Activated effector memory CD4-positive, alpha-beta T cell treated with Interleukin-2 at 50 U/mL for 16 hours (primary cell): ENCODE data around the gene SPINK9.

Experiments used
- DNase-seq: peaks from one replicate; pipeline ENCODE4 v3.0.0-alpha.2; 2020

SPINK9 gene, protein sequence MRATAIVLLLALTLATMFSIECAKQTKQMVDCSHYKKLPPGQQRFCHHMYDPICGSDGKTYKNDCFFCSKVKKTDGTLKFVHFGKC

DNA sequence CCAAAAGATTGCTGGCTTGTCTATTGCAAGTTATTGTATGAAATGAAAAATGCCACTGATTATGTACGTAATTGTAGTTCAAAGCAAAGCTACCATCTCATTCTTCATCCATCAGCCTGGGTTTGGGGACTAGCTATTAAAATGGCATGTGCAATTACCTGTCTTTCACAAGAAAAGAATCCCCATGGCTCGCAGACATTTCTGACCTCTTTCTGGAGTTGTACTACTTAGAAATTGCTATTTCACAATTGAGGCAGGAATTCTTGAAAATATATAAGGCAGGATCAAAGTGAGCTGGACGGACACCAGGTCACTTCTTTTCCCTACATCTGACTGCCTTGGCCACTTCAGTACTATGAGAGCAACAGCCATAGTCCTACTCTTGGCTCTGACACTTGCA, at the start of gene SPINK9:
Gene SPINK9 (plus strand): TSS at position 301 of the 400 bp plus-strand sequence. CDS start 55 bp downstream, at position 356.
- no peak for DNase-seq

DNA sequence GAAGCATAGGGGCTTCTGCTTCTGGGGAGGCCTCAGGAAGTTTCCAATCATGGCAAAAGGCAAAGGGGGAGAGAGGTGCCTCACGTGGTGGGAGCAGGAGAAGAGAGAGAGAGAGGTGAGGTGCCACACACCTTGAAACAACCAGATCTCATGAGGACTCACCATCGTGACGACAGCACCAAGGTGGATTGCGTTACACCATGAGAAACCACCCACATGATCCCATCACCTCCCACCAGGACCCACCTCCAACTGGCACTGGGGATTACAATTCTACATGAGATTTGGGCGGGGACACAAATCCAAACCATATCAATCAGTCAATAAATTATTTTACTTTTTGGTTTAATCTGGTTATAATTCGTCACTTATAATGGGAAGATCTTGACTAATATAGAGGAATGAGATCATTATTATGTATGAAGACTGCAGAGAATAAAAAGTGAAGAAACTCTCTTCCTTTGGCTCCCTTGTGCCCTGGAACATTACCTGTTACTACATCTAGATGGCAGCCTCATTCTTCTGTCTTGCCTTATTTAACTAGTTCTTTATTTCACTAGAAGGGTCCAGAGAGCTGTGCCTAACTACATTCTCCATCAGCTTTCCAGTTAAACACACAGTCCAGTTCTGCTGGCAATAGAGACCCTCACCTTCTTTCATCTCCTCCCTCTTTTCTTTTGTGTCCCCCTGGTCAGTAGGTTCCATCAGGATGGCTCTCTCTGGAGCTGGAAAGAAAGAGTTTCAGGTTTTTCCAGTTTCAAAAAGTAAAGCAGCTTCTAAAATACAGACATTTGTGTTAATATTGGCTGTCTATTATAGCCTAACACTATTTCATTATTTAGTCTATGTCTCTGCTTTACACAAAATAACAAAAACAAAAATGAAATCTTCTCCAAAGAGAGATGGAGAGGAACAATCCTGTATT, 44.8 kb upstream of the SPINK9 start:
- no peak for DNase-seq

DNA sequence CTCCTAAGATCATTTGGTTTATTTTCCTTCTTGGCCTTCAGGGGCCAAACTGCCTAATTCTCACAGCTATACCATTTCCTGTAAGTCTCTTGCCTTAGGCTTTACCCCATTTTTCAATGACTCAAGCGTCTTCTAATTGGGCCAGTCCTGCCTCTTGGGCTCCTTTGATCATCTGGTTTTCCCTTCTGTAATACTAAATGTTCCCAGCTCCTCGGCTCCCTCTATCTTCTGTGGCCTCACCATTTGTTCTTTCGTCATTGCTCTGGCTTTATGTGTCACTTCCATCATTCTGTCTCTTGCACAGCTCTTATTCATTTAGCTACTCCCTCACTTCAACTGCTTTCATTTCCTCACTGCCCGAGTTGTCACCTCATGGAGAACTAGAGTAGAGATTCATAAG, 37.6 kb upstream of the SPINK9 start:
- no peak for DNase-seq

DNA sequence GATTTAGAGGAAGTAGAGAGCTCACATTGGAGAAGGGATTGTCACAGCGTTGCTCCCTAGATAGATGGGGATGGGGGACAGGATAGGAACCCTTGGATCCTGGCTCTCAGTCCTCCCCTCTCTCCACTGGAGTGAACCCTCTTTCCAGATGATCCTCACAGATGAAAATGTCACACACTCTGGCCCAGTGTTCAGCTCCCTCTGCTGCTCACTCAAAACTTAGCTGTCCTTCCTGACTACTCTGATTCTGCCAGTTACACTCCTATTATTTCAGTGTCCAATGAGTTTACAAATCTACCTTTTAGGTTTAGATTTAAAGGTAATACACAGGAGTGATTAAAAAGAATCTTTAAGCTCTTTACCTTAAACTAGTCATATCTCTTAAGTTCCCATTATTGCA, 28.9 kb upstream of the SPINK9 start:
- no peak for DNase-seq

DNA sequence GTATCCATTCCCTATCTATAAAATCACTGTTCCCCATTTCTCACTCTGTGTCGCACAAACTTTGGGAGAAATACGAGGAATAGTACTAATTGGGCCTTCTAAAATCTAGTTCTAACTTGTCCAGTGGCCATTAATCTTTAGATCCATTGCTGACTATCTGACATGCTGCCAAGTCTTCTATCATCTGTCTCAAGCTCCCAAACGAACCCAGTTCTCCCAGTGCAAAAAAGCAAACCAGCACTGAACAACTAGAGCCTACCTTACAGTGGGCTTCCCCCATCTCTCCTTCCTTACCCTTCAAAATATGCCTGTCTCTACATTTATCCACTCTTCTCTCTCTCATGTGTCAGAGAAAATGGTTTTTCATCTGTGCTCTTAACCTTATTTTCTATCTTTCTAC, 26.3 kb upstream of the SPINK9 start:
- no peak for DNase-seq

DNA sequence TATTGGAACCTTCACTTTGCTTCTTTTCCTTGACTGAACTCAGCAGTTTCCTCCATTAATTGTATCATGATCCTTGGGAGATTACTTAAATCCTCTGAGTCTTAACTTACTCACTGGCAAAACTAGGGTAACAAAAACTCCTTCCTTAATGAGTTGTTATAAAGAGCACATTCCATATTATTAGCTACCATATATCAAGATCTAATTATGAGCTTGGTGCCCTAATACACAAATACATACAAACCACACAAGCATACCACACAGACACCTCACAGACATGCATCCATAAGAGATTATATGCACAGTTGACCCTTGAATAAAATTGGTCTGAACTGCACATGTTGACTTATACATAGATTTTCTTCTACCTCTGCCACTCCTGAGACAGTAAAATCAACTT, 25.6 kb upstream of the SPINK9 start:
- DNase-seq = no peak

DNA sequence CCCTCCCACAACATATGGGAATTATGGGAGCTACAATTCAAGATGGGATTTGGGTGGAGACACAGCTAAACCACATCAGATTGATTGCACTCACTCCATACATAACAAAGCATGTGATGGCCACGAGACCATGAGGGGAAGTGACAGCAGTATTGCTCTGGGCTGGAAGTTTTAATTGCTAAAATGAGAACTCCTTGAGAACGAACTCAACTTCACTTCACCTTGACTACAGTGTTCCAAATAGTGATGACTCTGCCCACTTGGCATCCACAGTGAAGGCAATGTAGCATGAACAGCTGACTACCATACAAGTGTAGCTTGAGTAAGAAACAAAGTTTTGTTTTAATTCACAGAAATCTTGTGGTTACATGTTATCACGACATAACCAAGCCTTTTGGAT, 23.9 kb upstream of the SPINK9 start:
- no peak for DNase-seq

DNA sequence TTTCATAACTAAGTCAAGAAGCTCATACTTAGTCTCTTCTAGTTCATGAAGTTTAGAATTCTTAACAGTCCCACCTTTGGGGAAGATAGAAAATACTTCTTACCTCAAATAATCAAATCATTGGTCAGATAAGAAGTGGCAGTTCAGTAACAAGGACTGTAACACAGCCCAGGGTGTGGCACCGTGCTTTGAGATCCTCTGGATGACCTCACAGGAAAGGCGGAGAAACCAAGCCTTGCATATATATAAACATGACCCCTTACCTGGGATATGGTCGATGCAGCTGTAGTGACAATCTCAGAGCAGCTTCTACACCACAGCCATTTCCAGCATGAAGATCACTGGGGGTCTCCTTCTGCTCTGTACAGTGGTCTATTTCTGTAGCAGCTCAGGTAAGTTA, 23.2 kb upstream of the SPINK9 start, which contains the start of gene SPINK7:
Gene SPINK7 (plus strand): TSS at position 271 of the 400 bp plus-strand sequence. CDS start 61 bp downstream, at position 332.
- no peak for DNase-seq

DNA sequence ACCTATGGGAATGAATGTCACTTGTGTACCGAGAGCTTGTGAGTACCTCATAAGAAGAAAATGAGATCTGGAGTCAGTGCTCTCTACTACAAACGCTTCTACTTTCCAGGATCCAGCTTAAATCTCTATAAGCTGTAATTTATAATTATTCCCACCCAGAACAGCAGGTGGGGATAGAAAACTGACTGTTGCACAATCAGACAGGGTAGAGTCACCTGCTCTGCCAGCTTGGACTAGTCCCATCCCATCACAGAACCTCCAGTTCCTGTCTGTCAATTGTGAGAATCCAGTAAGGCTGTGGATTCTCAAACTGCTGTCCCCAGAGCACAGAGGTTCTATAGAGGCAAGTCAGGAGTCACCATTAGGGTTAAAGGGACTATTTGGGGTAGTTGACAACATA, 21.2 kb upstream of the SPINK9 start:
- DNase-seq = no peak

DNA sequence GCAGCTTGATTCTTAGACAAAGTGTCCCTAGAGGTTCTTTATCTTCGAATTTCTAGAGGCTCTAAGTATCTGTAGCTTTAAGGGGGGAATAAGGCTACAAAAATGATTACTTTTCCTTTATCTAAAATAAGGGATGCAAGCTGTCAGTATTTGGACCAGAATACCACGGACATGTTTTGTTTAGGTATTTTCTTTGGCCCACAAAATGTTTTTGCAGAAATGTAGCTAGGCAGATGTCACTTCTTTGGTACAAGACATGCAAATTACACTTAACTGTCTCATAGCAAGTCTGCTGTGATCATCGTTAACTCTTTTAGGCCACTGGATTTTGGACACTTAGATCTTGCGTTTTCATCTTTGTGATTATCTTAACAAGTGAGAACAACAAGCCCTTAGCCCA, 20.6 kb upstream of the SPINK9 start:
- no peak for DNase-seq

DNA sequence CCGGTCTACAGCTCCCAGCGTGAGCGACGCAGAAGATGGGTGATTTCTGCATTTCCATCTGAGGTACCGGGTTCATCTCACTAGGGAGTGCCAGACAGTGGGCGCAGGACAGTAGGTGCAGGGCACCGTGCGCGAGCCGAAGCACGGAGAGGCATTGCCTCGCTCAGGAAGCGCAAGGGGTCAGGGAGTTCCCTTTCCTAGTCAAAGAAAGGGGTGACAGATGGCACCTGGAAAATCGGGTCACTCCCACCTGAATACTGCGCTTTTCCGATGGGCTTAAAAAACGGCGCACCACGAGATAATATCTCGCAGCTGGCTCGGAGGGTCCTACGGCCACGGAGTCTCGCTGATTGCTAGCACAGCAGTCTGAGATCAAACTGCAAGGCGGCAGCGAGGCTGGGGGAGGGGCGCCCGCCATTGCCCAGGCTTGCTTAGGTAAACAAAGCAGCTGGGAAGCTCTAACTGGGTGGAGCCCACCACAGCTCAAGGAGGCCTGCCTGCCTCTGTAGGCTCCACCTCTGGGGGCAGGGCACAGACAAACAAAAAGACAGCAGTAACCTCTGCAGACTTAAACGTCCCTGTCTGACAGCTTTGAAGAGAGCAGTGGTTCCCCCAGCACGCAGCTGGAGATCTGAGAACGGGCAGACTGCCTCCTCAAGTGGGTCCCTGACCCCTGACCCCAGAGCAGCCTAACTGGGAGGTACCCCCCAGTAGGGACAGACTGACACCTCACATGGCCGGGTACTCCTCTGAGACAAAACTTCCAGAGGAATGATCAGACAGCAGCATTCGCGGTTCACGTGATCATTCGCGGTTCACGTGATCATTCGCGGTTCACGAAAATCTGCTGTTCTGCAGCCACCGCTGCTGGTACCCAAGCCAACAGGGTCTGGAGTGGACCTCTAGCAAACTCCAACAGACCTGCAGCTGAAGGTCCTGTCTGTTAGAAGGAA, 15.1 kb upstream of the SPINK9 start:
- peak; percentile 0 for DNase-seq

DNA sequence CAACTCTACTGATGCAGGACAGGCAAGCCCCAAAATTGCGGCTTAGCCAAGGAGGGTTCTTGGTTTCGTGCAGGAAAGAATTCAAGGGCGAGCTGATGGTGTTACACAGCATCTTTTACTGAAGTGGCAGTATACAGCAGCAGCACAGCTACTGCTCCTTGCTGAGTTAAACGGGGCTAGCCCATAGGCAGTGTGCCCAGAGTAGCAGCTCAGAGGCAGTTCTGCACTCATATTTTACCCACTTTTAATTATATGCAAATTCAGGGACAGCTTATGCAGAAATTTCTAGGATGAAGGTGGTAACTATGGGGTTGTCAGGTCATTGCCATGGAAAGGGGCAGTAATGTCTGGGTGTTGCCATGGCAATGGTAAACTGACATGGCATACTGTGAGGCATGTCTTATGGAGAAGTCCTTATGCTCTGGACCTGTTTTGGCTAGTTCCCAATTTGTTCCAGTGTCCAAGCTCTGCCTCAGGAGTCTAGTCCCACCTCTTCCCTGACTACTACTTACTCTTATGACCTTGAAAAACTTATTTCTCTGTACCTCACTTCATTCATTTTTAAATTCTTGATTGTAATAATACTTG, 2.0 kb upstream of the SPINK9 start:
- no peak for DNase-seq

DNA sequence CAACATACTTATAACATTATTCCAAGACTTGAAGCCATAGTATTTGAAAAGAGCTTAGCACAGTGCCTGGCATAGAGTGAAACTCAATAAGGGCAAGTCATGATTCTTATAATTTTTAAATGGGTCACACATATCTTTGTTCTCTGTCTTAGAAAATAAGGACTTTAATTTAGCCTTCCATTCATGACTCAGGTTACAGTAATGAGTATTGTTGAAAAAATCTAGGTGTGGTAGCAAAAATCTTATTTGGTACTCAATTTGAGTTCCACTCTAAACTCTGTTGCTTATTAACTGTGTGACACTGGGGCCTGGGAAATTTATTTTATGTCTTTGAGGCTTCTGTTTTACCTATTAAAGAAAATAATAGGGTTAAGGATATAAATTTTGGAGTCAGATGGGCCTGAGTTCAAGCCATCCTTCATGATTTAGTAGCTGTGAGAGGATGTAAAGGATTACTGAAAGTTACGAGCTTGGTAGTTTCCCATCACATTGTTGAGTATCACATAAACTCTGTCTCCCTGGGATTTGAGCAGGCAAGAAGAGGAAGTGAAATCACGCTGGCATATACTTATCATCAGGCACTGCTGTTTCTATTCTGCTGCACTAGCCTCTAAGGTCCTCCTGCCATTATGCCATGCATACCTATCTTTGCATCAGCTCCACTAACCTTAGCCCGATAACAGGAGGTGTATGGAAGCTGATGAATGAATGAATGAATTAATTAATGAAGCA, 1.5 kb downstream of the SPINK9 start:
- DNase-seq = no peak

DNA sequence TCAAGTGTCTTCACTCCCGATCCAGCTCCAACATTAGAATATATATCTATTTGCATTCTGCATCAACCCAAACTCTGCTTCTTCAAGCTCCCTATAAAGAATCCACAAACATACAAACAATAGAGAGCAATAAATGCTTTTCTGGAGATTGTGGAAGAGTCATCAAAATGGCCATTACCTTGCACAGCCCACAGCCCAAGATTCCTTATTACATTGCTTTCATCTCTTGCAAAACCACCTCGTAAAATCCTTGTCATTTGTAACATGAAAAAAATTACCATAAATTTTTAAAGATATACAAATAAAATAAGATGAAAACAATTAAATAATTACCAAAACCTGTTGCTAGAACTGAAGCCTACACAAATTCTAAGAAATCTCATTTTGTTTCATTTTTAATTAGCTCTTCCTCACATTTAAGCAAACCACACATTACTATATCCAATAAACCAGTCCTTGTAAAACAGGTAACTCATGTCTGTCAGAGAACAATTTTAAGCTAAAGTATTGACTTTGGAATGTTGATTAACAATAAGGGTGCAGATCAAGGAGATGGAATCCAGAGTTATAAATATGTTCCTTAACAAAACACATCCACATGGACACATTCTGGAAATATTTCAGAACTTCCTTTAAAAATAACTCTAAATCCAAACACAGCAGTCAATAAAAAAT, 7.1 kb downstream of the SPINK9 start:
- DNase-seq = no peak

DNA sequence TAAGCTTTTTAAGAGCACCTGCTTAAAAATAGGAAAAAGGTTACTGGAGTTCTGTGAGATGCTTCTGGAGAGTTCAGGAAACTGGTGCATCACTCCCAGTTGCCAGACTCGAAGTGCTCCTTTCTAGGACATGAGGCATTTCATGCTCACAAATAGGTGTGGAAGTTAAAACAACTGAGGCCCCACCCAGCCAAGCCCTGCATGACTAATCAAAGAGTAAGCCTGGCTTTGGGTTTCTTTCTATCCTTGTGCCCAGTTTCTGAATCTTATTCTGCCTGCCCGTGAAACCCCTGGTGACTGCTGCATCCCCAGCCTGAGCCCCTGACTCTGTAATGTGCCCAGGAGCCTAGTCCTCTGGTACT, 7.7 kb downstream of the SPINK9 start:
- no peak for DNase-seq

DNA sequence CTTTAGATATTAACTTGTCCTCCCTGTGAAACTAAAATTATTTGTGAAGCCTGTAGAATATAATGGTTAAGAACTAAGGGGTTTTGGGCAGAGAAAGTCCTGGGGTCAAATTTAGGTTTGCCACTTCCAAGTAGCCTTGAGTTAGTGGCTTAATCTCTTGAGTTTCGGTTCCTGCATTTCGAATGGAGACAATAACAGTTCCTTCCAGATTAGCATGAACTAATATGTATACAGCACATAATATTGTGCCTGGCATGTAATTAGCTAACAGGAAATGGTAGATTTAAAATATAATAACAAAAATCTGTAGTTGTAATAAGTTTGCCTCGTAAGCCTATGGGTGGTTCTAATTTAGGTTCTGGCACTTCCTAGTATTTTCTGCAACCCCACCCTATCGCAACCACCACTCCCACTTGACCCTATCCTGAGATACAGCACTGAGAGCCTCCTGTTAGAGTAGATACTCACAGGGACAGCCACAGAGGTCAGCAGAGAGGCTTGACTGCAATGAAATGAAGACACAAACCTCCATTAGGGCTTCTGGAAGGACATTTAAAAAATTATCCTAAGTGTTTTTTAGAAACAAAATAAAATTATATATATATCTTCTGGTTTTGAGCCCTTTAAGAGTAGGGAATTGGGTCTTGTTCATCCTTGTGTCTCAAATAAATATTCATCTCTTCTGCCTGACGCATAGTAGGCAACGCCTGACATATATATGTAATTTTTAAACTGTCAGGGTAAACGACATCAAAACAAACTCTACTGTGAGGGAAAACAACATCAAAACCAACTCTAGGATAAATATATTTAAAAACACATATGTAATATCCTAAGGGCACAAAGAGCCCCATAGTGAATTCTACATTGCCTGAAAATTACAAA, 8.5 kb downstream of the SPINK9 start:
- no peak for DNase-seq

DNA sequence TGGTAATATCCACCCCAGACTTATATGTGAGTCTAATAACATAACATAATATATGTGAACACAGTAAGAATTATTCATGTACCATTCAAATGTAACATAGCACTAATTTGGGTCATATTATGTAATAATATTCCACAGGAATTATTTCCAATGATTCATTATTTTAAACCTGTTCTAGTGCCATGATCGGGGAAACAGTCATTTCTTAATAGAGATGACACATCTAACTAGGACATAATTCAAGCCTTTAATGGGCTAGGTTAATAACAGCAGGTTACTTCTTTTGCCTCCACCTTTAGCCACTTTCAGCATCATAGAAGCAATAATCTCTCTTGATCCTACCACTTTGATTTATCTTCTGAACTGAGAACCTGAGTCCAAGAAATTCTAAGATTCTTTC, 12.3 kb downstream of the SPINK9 start:
- DNase-seq = no peak

DNA sequence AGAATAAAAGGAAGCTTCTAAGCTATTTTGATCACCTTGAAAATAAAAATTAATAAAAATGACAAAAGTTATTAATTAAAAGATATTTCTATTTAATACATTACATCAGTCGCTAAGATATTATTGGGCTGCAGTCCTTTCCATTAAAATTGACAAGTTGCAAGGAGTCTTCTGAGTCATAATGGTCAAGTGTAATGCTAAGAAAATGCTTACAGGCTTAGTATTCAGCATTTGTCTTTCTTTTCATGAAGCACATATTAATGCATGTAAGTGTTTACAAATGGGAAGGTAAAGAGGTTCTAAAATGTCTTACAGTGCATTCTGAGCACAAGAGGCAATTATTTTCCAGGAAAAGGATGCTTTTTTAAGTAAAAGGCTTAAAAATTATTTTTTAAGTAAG, 17.3 kb downstream of the SPINK9 start:
- no peak for DNase-seq

DNA sequence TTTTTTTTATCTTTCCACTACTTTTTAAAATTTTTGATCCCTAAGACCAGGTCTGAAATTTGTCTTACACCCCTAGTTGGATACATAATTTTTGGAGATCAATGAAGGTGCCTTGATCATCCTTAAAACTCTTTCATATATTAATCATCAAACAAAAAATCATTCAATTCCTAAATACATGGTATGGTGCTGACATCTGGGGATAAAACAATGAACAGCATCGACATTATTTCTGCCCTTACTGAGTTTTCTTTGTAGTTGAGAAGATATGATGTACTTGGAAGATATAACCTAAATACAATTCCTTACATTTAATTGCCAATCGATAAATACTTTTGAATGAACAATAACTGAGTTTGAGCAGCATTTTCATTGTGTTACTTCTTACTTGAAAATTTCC, 18.3 kb downstream of the SPINK9 start:
- no peak for DNase-seq

DNA sequence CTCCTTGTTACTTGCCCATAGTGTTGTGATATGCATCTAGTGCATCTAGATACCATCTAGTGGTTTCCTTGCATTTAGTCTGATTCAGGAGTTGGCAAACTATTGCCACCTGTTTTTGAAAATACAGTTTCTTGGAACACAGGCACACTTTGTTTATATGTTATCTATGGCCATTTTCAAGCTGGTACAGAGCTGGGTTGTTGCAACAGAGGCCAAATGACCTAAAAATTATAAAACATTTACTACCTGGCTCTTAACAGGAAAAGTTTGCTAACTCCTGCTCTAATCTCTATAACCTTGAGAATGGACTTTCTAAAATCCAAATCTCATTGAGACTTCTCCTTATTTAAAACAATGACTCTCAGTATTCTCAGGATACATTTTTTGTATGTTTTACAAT, 29.0 kb downstream of the SPINK9 start:
- DNase-seq = no peak

DNA sequence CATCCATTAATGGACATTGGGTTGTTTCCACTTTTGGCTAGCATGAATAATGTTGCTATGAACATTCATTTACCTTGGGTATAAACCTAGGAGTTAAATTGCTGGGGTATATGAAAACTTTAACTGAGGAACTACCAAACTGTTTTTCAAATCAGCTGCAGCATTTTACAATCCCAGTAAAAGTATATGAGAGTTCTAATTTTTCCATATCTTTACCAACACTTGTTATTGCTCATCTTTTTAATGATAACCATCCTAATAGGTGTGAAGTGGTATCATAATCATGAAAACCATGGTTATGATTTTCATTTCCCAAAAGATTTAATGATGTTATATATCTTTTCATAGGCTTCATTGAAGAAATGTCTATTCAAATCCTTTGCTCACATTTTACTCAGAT, 32.9 kb downstream of the SPINK9 start:
- DNase-seq = no peak
